Fibroblast of skin of abdomen (primary cell): ENCODE data around the gene SHE.
"Not testable (repeated sequence)": the region's sequence is repeated elsewhere in the genome, so short reads cannot be mapped to it uniquely, and the experiment has no call there.

Experiments
- DNase-seq: peaks from one replicate; pipeline ENCODE4 v3.0.0-alpha.2; 2013

Gene SHE

DNA sequence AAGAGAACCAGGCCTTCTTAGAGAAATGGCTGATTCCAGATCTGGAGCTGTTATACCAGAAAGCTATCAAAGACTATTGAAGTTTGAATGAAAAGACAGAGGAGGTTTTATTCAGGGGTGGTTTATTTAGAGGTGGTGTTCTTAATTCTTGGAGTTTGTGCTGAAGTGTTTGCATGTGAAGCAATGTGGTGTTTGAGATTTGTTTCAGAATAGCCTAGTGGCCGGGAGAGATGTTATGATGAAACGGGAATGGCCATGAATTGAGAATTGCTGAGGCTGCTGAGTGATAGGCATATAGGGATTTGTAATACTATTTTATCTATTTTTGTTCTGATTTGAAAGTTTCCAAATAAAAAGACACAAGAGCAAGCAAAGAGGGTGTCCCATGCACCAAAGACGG lies 10.5 kb upstream of the SHE start:
- no peak for DNase-seq

DNA sequence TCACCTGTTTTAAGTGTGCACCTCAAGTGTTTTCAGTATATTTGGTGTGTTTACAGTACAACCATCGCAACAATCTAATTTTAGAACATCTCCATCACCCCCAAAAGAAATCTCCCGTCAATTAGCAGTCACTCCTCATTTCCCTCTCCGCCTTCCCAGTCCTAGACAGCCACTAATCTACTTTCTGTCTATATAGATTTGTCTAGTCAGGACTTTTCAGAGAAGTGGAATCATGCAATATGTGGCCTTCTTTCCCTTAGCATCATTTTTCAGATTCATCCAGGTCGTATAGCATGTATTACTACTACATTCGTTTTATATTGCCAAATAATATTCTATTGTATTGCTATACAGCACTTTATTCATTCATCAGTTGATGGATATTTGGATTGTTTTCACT lies 1.7 kb upstream of the SHE start:
- DNase-seq, result no peak

DNA sequence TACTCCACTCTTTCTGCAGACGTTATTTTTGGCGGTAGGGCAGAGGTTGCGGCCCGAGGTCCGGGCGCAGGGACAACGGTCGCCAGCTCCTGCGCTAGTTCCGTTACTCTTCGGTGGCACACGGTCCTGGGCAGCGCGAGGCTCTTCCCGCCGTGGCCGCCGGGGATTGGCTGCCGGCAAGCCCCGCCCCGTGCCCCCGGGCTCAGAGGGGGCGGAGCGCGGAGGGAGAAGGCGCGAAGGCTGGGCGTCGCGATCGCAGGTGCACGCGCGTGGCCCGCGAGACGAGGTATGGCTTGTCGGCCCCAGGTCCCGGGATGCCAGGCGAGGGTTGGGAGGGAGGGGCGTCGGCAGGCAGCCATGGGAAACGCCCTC lies 518 bp upstream of the SHE start:
- no peak for DNase-seq

DNA sequence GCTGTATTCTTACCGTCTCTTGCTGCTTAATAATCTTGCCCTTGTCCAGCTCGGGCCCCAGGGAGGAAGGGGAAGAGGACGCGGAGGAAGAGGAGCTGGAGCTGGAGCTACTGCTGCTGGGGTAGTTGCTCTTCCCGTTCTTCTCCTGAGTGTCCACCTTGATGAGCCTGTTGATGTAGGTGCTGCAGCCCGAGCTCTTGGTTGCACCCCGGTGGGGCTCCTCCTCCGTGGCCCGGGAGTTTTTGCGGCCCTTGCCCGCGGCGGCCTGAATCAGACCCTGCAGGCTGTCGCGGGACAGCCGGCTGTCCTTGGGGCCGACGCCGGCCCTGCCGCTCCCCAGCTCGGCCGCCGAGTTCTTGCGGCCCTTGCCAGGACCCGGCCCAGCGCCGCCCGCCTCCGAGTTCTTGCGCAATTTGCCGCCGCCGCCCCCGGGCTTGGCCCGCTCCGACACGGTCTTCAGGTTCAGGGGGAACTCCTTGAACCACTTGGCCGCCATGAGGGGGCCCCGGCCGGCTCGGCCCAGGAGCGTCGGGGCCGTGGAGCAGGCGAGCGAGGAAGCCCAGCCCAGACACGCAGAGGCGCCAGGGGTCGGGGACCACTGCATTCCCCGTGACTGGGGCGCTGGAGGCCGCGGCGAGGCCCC lies 668 bp downstream of the SHE start:
- no peak for DNase-seq

DNA sequence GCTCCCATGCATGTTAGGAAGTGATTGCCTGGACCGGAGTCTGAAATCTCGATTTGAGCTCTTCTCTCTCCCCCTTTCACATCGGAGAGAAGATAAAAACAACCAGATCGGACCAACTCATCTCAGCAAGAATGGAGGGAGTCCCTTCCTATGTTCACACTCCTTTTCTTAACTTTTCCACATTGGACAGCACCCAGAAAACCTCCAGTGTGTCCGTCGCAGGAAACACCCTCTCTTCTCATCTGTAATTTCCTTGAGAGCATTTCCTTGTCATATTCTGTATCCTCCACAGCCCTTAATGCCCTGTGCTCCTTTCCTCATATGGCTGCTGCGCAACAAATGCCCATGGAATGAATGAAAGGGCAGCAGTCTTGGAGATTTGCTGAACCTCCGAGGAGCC lies 1.7 kb downstream of the SHE start:
- no peak for DNase-seq

DNA sequence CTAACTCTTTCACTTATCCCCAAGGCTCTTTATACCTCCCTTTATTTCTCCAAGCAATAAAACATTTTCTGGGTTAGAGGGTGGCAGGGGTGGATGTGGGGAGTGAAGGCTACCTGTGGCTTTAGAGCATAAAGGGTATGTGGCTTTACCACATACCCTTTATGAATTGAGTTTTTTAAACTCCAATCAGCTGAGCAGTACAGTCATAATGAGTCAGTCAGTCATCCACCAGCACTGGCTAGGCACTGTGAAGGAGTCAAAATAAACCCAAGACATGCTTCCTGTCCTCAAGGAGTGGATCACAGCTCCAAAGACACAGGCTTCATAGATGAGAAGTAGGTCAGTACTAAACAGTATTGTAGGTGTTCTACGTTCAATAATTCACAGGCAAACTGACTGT lies 2.8 kb downstream of the SHE start:
- DNase-seq, result no peak

DNA sequence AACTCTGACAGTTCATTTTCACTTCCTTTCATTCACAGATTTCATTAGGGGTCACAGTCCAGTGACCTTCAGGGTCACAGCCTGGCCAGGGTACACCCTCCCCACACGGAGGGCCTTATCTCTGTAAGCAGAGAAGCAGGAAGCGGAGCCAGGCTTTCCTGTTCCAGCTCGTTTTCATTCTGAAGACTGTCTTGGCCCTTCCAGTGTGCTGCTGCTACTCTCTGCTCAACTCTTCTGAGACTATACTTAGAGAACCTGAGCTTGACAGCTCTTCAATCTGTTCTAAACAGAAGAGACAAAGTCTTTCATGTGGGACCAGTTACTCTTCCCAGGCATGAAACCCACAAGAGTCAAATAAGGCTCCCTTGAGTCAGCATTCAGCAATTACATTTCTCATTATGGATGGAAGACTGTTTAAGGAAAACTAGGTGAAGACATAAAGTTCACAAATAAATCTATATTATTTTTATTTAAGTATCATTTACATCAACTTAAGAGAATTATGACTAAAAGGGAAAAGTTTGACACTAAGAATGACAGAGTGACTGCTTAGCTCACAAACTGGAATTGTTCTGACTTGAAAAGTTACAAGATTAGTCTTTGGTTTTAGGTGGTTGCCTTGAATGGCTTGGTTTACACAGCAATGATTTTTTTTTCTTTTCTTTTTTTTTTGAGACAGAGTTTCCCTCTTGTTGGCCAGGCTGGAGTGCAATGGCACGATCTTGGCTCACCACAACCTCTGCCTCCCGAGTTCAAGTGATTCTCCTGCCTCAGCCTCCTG lies 5.0 kb downstream of the SHE start:
- DNase-seq, result no peak

DNA sequence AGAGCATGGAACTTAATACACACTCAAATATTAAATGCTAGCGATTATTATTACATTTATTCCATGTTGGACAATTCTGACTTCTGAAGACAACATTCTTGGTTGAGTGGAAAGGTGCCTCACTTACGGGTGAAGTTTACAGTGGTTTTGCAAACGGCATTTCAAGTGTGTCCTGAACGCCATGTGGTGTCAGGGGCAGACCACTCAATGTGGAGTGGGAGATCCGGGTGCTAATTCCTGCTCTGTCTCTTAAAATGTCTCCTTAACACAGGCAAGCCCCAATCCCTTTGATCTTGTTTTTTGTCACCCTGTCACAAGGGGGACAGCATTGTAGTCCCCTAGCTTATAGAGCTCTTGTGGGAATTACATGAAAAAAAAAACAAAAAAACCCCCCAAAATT lies 5.8 kb downstream of the SHE start:
- DNase-seq, result no peak

DNA sequence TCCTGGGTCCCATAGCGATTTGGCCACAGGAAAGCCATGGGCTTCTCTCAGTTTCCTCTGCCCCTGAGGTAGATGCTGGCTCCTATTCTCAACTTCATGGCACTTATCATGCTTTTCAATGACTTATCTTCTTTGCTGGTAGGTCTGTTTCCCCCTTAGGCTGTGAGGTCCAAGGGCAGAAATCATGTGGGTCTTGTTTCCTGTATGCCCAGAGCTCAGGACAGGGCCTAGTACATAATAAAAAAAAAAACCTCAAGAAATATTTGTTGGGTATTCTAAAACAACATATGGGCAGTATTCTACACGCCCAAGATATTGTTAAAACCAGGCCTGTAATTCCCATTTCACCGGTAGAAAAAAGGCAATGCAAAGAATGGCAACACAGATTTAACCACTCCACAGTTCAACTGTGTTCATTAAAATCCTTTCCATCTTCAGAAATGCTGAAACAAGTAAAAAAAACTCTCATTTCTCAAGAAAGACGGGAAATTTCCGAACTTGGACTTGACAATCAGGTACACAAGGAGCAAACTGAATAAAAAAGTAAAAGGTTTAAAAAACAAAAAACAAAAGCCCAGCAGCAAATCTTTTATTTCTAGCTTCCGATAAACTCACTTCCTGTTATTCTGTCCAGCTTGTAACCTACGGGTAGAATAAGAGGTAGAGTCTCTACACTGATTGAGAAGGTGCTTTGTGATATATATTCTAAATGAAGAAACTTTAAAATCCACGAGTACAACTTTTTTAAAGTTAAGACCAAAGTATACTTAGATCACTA lies 6.5 kb downstream of the SHE start:
- DNase-seq, result no peak

DNA sequence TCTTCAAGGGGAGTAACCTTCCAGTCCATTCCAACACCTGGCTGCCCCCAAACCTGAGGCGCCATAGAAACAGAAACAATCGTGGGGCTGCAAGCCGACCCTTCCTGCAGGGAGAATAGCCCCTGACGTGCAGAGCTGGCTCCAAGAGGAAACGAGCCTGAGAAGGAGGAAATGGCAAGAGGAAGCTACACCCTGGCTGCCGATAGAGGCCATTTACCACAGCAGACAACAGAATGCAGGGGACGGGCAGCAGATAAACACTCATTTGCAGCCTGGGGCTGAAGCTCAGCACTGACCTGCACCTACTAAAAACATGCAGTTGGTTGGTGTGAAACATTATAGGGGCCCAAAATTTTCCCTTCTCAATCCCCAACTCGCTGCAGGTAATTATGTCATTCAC lies 8.9 kb downstream of the SHE start:
- DNase-seq, result no peak

DNA sequence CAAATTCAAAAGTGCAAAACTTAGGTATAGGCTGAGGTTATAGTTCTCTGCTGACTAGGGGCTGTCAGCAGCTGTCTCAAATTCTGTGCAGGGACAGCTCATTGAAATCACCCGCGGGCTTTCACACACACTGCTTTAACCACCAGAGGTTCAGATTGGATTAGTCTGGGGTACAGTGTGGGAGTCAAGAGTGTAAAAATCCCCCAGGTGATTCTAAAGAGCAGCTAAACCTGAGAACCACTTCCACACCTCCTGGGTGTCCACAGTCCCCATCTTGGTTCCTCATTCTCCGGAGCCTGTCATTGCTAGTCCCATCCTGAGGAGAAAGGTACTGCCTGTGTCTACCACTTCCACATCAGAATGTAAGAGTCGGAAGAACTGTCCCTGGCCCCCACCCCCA lies 10.1 kb downstream of the SHE start:
- DNase-seq, result no peak

DNA sequence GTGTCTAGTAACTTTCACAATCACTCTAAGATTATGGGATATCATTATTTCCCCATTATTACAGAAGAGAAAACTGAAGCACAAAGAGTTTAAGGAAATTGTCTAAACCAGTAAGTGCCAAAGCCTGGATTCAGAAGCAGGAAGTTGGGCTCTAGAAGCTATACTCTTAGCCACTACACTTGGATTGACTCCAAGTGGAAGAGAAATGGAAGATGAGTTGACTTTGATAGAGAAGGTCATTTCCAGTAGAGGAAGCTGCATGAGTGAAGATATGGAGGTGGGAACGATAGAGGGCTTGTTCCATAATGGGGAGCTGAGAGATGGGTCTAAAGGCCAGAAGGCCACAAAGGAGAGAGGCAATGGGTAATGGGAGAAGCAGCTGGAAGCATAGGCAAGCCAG lies 11.9 kb downstream of the SHE start:
- no peak for DNase-seq

DNA sequence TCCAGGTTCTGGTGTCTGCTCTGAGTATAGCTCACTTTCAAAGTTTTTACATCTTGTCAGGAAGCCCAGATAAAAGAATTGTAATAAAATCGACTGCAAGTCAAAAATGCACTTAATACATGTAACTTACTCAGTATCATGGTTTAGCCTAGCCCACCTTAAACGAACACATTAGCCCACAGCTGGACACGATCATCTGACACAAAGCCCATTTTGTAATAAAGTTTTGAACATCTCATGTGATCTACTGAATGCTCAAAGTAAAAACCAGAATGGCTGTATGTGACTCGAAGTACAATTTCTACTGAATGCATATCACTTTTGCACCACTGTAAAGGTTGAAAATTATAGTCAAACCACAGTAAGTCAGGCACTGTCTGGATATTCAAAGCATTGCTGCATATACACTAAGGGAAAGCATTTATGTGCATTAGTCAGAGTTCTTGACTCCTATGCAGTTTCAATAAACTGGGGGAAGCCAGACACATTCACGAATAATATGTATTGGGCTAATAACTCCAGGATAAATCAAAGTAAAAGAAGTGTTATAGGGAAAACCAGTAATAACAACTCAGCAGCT lies 12.4 kb downstream of the SHE start:
- DNase-seq, result no peak

DNA sequence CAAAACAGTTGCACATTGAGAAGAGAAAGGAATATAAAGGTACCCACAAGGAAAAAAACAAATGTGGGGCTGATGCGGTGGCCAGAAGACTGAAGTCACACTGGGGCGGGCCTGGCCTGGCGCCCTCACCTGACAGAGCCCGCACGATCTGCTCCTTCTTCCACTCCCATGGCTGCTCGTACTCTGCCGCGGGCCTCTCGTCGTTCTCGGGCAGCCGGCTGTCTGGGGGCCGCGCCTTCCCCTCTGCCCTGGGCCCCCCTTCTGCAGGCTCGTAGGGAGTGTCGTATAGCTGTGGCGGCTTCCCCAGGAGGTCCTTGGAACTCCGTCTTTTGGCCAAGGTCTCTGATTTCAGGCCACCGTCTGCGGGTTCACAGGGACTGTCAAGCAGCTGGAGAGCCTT lies 13.3 kb downstream of the SHE start:
- no peak for DNase-seq

DNA sequence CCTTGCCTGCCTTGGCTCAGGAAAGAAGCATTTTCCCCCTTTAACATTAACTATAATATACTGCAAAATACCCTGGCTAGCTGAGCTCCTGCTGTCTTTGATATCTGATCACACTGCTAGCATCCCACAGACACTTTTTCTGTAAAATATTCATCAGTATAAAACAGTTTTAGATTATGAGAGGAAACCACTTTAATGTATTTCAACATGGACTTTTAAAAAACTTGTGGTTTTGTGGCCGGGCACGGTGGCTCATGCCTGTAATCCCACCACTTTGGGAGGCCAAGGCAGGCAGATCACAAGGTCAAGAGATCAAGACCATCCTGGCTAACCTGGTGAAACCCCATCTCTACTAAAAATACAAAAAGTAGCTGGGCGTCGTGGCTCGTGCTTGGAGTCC lies 15.5 kb downstream of the SHE start:
- DNase-seq, result not testable (repeated sequence)

DNA sequence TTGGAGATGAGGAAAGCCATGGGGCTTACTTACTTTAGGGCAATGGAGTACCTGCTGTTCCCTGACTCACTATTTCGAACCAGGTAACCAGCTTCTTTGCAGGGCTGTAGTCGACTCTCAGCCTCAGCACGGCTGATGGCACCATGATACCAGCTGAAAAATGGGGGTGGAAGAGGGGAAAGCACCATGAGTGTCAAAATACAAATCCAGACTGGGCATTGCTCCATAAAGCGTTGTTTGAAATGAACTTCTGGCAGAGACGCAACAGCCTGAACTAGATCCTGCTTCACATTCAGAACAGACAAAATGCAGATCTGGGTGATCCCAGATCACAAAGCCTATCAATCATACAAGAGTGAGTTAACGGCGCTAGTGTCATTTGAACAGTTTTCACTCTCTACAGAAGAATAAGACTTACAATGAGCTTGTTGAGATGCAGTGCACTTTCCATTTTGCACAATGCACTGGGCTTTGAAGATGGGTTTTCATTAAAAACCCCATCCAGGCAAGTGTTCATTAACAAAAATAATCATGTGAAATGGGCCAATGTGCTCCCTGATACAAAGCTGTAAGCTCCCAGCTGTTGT lies 16.2 kb downstream of the SHE start:
- no peak for DNase-seq

DNA sequence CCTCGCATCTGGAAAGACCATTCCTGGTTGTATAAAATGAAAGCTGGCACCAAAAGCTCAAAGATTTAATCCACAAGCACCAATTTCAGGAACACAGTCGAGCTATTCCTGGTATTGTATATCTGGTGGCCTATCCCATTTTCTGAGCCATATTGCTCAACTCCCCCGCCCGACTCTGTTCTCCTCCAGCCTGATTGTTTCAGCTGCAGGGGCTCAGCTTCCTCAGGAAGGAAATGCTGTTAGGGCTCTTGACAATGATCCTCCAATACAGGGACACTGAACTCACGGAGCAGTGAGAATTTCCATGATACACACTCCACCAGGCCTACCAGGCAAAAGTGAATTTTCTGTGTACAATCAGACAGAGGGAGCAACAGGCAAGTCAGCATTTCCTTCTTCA lies 17.1 kb downstream of the SHE start:
- DNase-seq, result no peak

DNA sequence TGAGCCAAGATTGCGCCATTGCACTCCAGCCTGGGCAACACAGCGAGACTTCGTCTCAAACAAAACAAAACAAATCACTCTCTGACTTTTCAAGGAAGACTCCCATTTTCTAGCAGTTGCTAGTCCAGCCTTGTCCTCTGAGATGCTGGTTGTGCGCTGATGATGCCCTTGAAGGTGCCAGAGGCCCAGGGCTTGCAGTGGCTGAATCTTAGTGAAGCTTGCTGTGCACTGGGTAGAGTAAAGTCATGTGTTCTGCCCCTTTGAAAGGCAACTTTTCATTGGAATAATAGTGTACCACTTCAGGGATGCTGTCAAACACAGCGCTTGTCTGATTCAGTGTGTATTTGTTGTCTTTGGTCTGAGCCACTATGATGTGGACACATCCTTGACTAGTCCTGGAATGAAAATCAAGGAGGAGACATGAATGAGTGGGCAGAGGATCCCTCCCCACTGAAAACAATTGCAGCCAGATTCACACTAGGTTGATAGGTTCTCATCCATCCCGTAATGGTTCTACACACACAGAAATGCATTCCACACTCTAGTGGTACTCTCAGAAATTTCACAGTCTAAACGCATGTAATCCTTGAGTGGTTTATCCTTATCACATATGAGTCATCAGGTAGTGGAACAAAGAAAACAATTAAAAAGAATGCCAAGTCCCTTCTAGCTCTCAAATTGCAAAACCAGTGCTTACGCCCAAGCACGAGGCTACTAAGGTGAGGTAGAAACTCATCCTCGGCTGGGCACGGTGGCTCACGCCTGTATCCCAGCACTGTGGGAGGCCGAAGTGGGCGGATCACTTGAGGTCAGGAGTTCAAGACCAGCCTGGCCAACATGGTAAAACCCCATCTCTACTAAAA lies 18.0 kb downstream of the SHE start:
- no peak for DNase-seq

DNA sequence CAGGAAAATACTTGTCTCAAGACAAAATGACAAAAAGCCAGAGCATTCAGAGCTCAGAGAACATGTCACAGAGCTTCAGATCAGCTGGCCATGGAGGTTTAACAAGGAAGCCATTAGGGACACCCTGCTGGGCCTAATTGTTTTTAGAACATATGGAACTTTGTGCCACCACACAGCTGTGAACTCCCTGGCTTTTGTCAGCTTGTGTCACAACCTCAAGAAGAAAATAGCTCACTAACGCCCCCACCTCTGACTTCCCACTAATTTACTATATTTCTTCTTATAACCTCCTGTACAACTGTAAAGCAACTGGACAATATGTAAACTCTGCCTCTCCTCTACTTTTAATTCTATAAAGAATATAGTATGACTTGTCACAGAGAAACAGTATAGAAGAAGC lies 21.2 kb downstream of the SHE start:
- DNase-seq, result no peak

DNA sequence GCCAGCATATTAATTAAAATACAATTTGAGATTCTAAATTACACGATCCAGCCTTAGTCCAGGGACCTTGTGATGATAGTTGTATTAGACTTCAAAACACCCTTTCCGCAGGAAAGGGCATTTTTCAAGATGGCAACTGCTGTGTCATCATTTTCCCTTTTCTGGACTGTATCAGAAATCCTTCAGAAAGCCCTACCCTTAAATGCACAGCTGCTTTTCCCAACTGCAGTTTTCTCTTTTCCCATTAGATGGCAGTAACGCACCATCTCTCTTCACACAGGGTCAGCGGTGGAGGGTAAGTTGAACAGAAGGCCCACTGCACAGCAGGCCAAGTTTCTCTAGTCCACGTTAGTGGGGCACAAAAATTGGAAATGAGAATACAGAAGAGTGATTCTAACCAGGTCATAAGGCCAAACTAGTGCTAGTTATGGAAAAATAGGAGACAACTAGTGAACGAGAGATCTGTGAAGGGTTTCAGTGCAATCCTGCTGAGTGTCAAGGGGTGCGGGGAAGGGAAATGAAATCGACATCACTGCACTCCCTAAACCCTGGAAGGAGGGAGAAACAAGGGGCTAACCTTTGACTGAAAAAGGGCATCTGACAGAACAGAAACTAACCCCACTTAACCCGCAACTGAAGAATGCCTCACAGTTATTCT lies 22.3 kb downstream of the SHE start:
- peak; percentile 85 for DNase-seq

DNA sequence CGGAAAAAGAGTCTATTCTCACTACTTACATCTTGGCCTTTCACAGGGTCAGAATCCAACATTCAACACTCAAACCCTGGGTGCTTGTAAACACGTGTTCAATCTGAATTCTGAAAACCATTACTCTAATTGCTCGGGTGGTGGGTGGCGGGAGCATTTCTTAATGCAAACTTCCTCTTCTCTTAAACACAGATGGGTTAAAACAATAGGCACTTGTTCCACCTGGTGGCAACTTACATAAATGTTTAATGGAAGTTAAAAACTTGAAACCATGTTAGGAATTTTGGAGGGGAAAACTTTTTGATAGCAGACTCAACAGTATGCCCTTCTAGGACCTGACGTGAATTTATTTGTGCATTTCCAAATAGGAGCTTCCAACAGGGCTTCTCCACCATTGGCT lies 23.6 kb downstream of the SHE start:
- DNase-seq, result peak; percentile 27

DNA sequence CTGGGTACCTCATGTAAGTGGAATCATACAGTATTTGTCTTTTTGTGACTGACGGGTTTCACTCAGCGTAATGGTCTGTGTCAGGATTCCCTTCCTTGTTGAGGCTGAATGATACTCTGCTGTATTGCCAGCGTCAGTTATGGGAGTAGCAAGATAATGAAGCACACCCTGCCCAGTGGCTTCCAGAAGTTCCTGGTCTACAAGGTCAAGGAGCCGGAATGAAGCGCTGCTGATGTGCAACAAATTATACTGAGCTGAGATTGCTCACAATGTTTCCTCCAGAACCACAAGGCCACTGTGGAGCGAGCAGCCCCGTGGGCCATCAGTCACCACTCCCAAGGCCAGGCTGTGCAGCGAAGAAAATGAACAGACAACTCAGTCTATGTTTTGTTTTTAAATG lies 24.2 kb downstream of the SHE start:
- no peak for DNase-seq
